ENCODE measurements around the gene RETREG3. TPM values are rescaled to one million over a fixed set of nuclear protein-coding genes. Genes with fewer than 3 reads are reported as not detected.
"Not testable (repeated sequence)": the region's sequence is repeated elsewhere in the genome, so short reads cannot be mapped to it uniquely, and the experiment has no call there.

Gene RETREG3
- total and polyA plus RNA-seq, 2 experiments from 2014 or later = 36.3 to 55.3 TPM

DNA sequence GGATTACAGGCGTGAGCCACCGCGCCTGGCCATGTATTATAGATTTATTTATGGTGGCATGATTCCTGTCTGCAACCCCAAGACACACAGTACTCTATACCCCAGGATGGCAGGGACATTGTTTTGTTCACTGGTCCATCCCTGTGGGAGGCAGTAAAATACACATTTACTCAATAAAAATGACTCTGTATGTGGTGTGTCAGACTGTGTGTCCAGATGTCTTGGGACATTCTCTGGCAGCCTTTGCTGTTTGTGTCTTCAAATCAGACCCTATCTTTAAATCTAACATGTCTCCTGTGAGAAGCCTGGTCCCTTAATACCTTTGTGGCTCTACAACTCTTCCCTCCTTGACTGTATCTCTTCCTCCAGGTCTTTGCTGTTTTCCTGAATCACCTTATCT is 48.9 kb downstream of the RETREG3 start:
- Histone ChIP-seq H3K79me2 (peaks cover 37% of the 10 kb centered on the region), H3K27ac (no peak overlapping the region), H3K4me2 (no peak overlapping the region), H3K4me3 (no peak overlapping the region), H2AFZ (no peak overlapping the region), H4K20me1 (ENCODE audit: insufficient read depth, poor library complexity, severe bottlenecking) (no peaks in the 10 kb centered on the region), H3K27me3 (no peaks in the 10 kb centered on the region), H3K4me1 (ENCODE audit: insufficient read depth) (peaks cover 19% of the 10 kb centered on the region), H3K9me2 (replicated peaks; ENCODE audit: insufficient read depth) (no peaks in the 10 kb centered on the region), H3K36me3 (replicated peaks; ENCODE audit: insufficient read depth, low read depth) (no peaks in the 10 kb centered on the region), H3K9me3 (ENCODE audit: low read depth) (no peaks in the 10 kb centered on the region)
- 92% methylated on average over 3 of the region's 3 CpGs for WGBS (ENCODE audit: low lambda C conversion rate, missing lambda C conversion rate)
- DNase-seq (ENCODE audit: low spot score) = no peak
- TF ChIP-seq, protein P1, sequence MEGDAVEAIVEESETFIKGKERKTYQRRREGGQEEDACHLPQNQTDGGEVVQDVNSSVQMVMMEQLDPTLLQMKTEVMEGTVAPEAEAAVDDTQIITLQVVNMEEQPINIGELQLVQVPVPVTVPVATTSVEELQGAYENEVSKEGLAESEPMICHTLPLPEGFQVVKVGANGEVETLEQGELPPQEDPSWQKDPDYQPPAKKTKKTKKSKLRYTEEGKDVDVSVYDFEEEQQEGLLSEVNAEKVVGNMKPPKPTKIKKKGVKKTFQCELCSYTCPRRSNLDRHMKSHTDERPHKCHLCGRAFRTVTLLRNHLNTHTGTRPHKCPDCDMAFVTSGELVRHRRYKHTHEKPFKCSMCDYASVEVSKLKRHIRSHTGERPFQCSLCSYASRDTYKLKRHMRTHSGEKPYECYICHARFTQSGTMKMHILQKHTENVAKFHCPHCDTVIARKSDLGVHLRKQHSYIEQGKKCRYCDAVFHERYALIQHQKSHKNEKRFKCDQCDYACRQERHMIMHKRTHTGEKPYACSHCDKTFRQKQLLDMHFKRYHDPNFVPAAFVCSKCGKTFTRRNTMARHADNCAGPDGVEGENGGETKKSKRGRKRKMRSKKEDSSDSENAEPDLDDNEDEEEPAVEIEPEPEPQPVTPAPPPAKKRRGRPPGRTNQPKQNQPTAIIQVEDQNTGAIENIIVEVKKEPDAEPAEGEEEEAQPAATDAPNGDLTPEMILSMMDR (IDR thresholded peaks at IDR 0.05; ENCODE audit: poor library complexity) = no peak

DNA sequence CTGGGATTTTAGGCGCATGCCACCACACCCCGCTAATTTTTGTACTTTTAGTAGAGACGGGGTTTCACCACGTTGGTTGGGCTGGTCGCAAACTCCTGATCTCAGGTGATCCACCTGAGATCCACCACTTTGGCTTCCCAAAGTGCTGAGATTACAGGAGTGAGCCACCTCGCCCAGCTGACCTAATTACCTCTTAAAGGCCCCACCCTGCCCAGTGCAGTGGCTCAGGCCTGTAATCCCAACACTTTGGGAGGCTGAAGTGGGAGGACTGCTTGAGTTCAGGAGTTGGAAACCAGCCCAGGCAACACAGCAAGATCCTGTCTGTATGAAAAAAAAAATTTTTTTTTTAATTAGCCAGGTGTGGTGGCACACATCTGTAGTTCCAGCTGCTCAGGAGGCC is 50.1 kb downstream of the RETREG3 start:
- TF ChIP-seq EZH2phosphoT487 (IDR thresholded peaks at IDR 0.05; ENCODE audit: low read depth, severe bottlenecking, unreplicated experiment) (no peak), EZH2 (IDR thresholded peaks at IDR 0.05; ENCODE audit: borderline replicate concordance) (no peak)
- TF ChIP-seq, protein P1 (IDR thresholded peaks at IDR 0.05; ENCODE audit: poor library complexity) = no peak
- H3K4me3 ChIP-seq = no peak overlapping the region
- peaks cover 43% of the 10 kb centered on the region for H3K79me2 ChIP-seq
- WGBS (ENCODE audit: low lambda C conversion rate, missing lambda C conversion rate) = 86% methylated on average over 6 of the region's 6 CpGs
- no peaks in the 10 kb centered on the region for H4K20me1 ChIP-seq (ENCODE audit: insufficient read depth, poor library complexity, severe bottlenecking)
- H3K4me1 ChIP-seq (ENCODE audit: insufficient read depth) = peaks cover 21% of the 10 kb centered on the region
- no peaks in the 10 kb centered on the region for H3K27me3 ChIP-seq
- DNase-seq (ENCODE audit: low spot score) = no peak
- no peak overlapping the region for H3K4me2 ChIP-seq
- no peak overlapping the region for H2AFZ ChIP-seq
- no peaks in the 10 kb centered on the region for H3K36me3 ChIP-seq (replicated peaks; ENCODE audit: insufficient read depth, low read depth)
- no peak overlapping the region for H3K27ac ChIP-seq
- no peaks in the 10 kb centered on the region for H3K9me3 ChIP-seq (ENCODE audit: low read depth)
- no peaks in the 10 kb centered on the region for H3K9me2 ChIP-seq (replicated peaks; ENCODE audit: insufficient read depth)

GRCh38 chr17:42555961-42556617 is 53.1 kb downstream of the RETREG3 start:
- H3K9me3 ChIP-seq (ENCODE audit: low read depth); DNase-seq (ENCODE audit: low spot score); H3K36me3 ChIP-seq (replicated peaks; ENCODE audit: insufficient read depth, low read depth); H4K20me1 ChIP-seq (ENCODE audit: insufficient read depth, poor library complexity, severe bottlenecking); H3K27ac ChIP-seq; H3K4me3 ChIP-seq; H2AFZ ChIP-seq; H3K27me3 ChIP-seq; H3K9me2 ChIP-seq (replicated peaks; ENCODE audit: insufficient read depth): not testable (repeated sequence)
- H3K79me2 ChIP-seq = peaks cover 26% of the 10 kb centered on the region
- WGBS (ENCODE audit: low lambda C conversion rate, missing lambda C conversion rate) = 48% methylated on average over 5 of the region's 5 CpGs
- H3K4me1 ChIP-seq (ENCODE audit: insufficient read depth) = peaks cover 13% of the 10 kb centered on the region
- H3K4me2 ChIP-seq = peak overlapping the region; percentile 98

DNA sequence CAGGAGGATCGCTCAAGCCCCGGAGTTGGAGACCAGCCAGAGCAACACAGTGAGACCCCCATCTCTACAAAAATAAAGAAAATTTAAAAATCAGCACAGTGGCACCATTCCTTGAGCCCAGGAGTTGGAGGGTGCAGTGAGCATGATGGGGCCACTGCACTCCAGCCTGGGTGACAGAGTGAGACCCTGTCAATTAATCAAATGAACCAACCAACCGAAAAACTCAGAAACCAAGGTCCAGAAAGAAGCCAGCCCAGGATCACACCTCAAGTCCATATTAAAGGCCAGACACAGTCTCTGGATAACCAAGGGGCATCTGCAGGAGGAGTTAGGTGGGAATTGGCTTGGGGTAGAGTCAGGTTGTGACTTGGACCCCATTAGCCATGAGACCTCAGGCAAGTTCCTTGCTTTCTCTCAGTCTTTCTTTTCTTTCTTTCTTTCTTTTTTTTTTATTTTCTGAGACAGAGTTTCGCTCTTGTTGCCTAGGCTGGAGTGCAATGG is 54.0 kb downstream of the RETREG3 start:
- Histone ChIP-seq H2AFZ (peak overlapping the region; percentile 74), H3K9me2 (replicated peaks; ENCODE audit: insufficient read depth) (no peaks in the 10 kb centered on the region), H4K20me1 (ENCODE audit: insufficient read depth, poor library complexity, severe bottlenecking) (no peaks in the 10 kb centered on the region), H3K36me3 (replicated peaks; ENCODE audit: insufficient read depth, low read depth) (no peaks in the 10 kb centered on the region), H3K27me3 (no peaks in the 10 kb centered on the region), H3K4me3 (peak overlapping the region; percentile 77), H3K79me2 (peaks cover 26% of the 10 kb centered on the region), H3K4me2 (peak overlapping the region; percentile 98), H3K9me3 (ENCODE audit: low read depth) (no peaks in the 10 kb centered on the region), H3K4me1 (ENCODE audit: insufficient read depth) (peaks cover 13% of the 10 kb centered on the region), H3K27ac (peak overlapping the region; percentile 96)
- 33% methylated on average over 4 of the region's 4 CpGs for whole genome bisulfite sequencing (ENCODE audit: low lambda C conversion rate, missing lambda C conversion rate)
- DNase-seq (ENCODE audit: low spot score) = no peak
- TF ChIP-seq EZH2phosphoT487 (IDR thresholded peaks at IDR 0.05; ENCODE audit: low read depth, severe bottlenecking, unreplicated experiment) (no peak), EZH2 (IDR thresholded peaks at IDR 0.05; ENCODE audit: borderline replicate concordance) (no peak)
- TF ChIP-seq, protein P1 (IDR thresholded peaks at IDR 0.05; ENCODE audit: poor library complexity) = no peak

Data from hepatocyte (in vitro differentiated cells).